Fibroblast of lung (primary cell): ENCODE measurements around the gene YEATS4. TPM values are rescaled to one million over a fixed set of nuclear protein-coding genes. Genes with fewer than 3 reads are reported as not detected.
A peak's percentile ranks its signal among the peaks of the same experiment; 100 is the strongest.

Source experiments
- DNase-seq, 2 donors: peaks; one replicate each; pipeline versions ENCODE4 v3.0.0 to v3.0.0-alpha.2; 2010; ENCODE audit warnings: low read depth in 2 of 2
- H2AFZ ChIP-seq: 2 replicates; pipeline ENCODE4 v1.5.1; 2012; ENCODE audit warnings: low read length, control low read depth, inconsistent platforms
- H3K27ac ChIP-seq: 2 replicates; pipeline ENCODE4 v1.5.1; 2011; ENCODE audit warnings: low read length, control low read depth; ENCODE audit not compliant: insufficient read depth
- H3K27me3 ChIP-seq: 2 replicates; pipeline ENCODE4 v1.5.1; 2011; ENCODE audit warnings: mild to moderate bottlenecking, low read length; ENCODE audit not compliant: control insufficient read depth, insufficient read depth
- H3K36me3 ChIP-seq: 2 replicates; pipeline ENCODE4 v1.5.1; 2011; ENCODE audit warnings: low read length; ENCODE audit not compliant: control insufficient read depth, insufficient read depth
- H3K4me1 ChIP-seq: 2 replicates; pipeline ENCODE4 v1.5.1; 2011; ENCODE audit warnings: low read length; ENCODE audit not compliant: control insufficient read depth, insufficient read depth; ENCODE audit errors: extremely low read depth
- H3K4me2 ChIP-seq: 2 replicates; pipeline ENCODE4 v1.5.1; 2011; ENCODE audit warnings: low read length, control low read depth; ENCODE audit not compliant: insufficient read depth; ENCODE audit errors: extremely low read depth
- H3K4me3 ChIP-seq, 4 experiments: fragments of 200-600 bp in 1 of 4; sonication (generic) in 1 of 4; replicated peaks in 1 of 4; 2 replicates each; pipeline ENCODE4 v1.5.1; 2011 to 2016; ENCODE audit warnings: low read length in 4 of 4, low read depth in 3 of 4, mild to moderate bottlenecking in 3 of 4, control low read depth in 2 of 4, inconsistent platforms in 1 of 4, mixed read lengths in 1 of 4; ENCODE audit not compliant: insufficient read depth in 1 of 4; ENCODE audit errors: control extremely low read depth in 1 of 4
- H3K79me2 ChIP-seq: 2 replicates; pipeline ENCODE4 v1.5.1; 2012; ENCODE audit warnings: mild to moderate bottlenecking, low read length, inconsistent platforms; ENCODE audit not compliant: control insufficient read depth, insufficient read depth
- H3K9ac ChIP-seq: 2 replicates; pipeline ENCODE4 v1.5.1; 2011; ENCODE audit warnings: mild to moderate bottlenecking, low read length, control low read depth; ENCODE audit not compliant: insufficient read depth
- H3K9me3 ChIP-seq: 2 replicates; pipeline ENCODE4 v1.5.1; 2012; ENCODE audit warnings: low read depth, low read length; ENCODE audit not compliant: control insufficient read depth, insufficient read depth
- H4K20me1 ChIP-seq: 2 replicates; pipeline ENCODE4 v1.5.1; 2011; ENCODE audit warnings: low read length; ENCODE audit not compliant: control insufficient read depth, insufficient read depth; ENCODE audit errors: extremely low read depth
- CTCF ChIP-seq, 2 donors: IDR thresholded peaks in 1 of 2; conservative IDR thresholded peaks in 1 of 2; 1 replicate in 1 of 2; 2 replicates in 1 of 2; pipeline ENCODE4 v1.5.1; 2011 to 2012; ENCODE audit warnings: low read length in 2 of 2, control low read depth in 1 of 2, inconsistent platforms in 1 of 2, low read depth in 1 of 2, mild to moderate bottlenecking in 1 of 2
- EZH2 ChIP-seq: IDR thresholded peaks from 2 replicates; pipeline ENCODE4 v1.5.1; 2012; ENCODE audit warnings: low read length, control low read depth, mild to moderate bottlenecking; ENCODE audit errors: missing control alignments
- polyA plus RNA-seq, 2 donors: library from polyadenylated mRNA; depleted of rRNA in 1 of 2; stranded (reverse) in 1 of 2; unstranded in 1 of 2; fragments of >200 nt; gene quantifications; 2 replicates each; pipeline ENCODE4 v1.2.1, GENCODE V29; 2011 to 2012; ENCODE audit warnings: missing spikeins in 1 of 2
- total RNA-seq: library from RNA; depleted of rRNA; stranded (reverse); fragments of >200 nt; gene quantifications from 2 replicates; pipeline ENCODE4 v1.2.1, GENCODE V29; 2014

Gene YEATS4
- total and polyA plus RNA-seq, 2 donors (not counting 1 experiment from before 2014, with no cell fraction given), result 14.1 to 16.3 TPM

GRCh38 chr12:69386921-69387320, 27.4 kb downstream of the YEATS4 start:
- Histone ChIP-seq H3K4me2 (no peak overlapping the region), H3K4me1 (peaks cover 2% of the 10 kb centered on the region), H3K27me3 (no peaks in the 10 kb centered on the region), H3K36me3 (no peaks in the 10 kb centered on the region), H3K9ac (no peak overlapping the region), H3K4me3 (no peak overlapping the region), H2AFZ (no peak overlapping the region), H3K9me3 (no peaks in the 10 kb centered on the region), H3K79me2 (no peaks in the 10 kb centered on the region), H4K20me1 (no peaks in the 10 kb centered on the region), H3K27ac (no peak overlapping the region)
- DNase-seq, result no peak
- no peak for TF ChIP-seq CTCF (conservative IDR thresholded peaks at IDR 0.05 in 1 of 2, IDR thresholded peaks at IDR 0.05 in 1 of 2; ENCODE audit: low read depth in 1 of 2, low read length in 2 of 2)
- TF ChIP-seq EZH2, result no peak

- H3K79me2 ChIP-seq, result no peaks in the 10 kb centered on the region
- H4K20me1 ChIP-seq, result no peaks in the 10 kb centered on the region
- no peaks in the 10 kb centered on the region for H3K9me3 ChIP-seq
- no peak overlapping the region for H3K4me3 ChIP-seq
- no peak overlapping the region for H3K27ac ChIP-seq
- no peak overlapping the region for H2AFZ ChIP-seq
- H3K36me3 ChIP-seq, result no peaks in the 10 kb centered on the region
- H3K4me1 ChIP-seq, result peaks cover 6% of the 10 kb centered on the region
- TF ChIP-seq EZH2 (no peak), CTCF (conservative IDR thresholded peaks at IDR 0.05 in 1 of 2, IDR thresholded peaks at IDR 0.05 in 1 of 2; ENCODE audit: low read depth in 1 of 2, low read length in 2 of 2) (peak; percentile 32 to 68)
- no peak overlapping the region for H3K9ac ChIP-seq
- DNase-seq, result peak; percentile 70 to 85
- H3K4me2 ChIP-seq, result no peak overlapping the region
- no peaks in the 10 kb centered on the region for H3K27me3 ChIP-seq
These were observed 28.8 kb downstream of the YEATS4 start for GRCh38 chr12:69388371-69388770.

- DNase-seq, result peak; percentile 57 to 76
- Histone ChIP-seq H3K4me3 (no peak overlapping the region), H3K27me3 (no peaks in the 10 kb centered on the region), H3K4me2 (no peak overlapping the region), H3K27ac (no peak overlapping the region), H2AFZ (no peak overlapping the region), H3K4me1 (peaks cover 6% of the 10 kb centered on the region), H3K9ac (no peak overlapping the region), H3K9me3 (no peaks in the 10 kb centered on the region), H3K36me3 (no peaks in the 10 kb centered on the region), H3K79me2 (no peaks in the 10 kb centered on the region), H4K20me1 (no peaks in the 10 kb centered on the region)
- TF ChIP-seq CTCF (conservative IDR thresholded peaks at IDR 0.05 in 1 of 2, IDR thresholded peaks at IDR 0.05 in 1 of 2; ENCODE audit: low read depth in 1 of 2, low read length in 2 of 2) (no peak), EZH2 (no peak)
These were observed 30.3 kb downstream of the YEATS4 start for GRCh38 chr12:69389831-69390230.
